KOPT-K1 (cell line): ENCODE data around the gene DNAH7.

Experiments used
- H3K27ac ChIP-seq: fragments of 200-600 bp; sonication (generic); 2 replicates; pipeline ENCODE4 v1.5.1; 2016; ENCODE audit warnings: antibody characterized with exemption, mild to moderate bottlenecking, low read depth, low read length; ENCODE audit not compliant: poor library complexity, severe bottlenecking
- H3K36me3 ChIP-seq: fragments of 200-600 bp; sonication (generic); 2 replicates; pipeline ENCODE4 v1.5.1; 2017; ENCODE audit warnings: antibody characterized with exemption, mild to moderate bottlenecking, low read length, moderate library complexity; ENCODE audit not compliant: insufficient read depth
- H3K9me3 ChIP-seq: fragments of 200-600 bp; sonication (generic); 2 replicates; pipeline ENCODE4 v1.5.1; 2017; ENCODE audit warnings: antibody characterized with exemption, low read length, mild to moderate bottlenecking; ENCODE audit not compliant: insufficient read depth, poor library complexity, severe bottlenecking

Gene DNAH7

DNA sequence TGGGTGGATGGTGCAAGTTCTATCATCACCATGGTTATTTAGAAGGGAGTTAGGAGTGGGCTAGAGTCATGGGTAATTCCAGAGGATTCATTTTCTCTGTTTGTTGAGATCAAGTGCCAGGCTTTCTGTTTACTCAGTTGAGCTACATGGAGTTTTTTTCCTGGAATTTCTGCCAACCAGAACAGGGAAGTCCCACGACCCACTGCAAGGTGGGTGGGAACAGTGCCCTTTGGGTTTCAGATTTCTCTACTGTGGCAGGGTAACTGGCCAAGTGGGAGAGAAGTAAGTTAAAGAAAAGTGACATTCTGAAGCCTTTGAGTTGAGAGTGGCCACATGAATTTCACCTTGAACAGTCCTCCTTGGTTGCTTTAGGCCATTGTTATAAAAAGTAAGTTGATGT is 272.8 kb downstream of the DNAH7 start:
- no peaks in the 10 kb centered on the region for H3K36me3 ChIP-seq
- no peak overlapping the region for H3K27ac ChIP-seq
- H3K9me3 ChIP-seq: peaks cover 4% of the 10 kb centered on the region

DNA sequence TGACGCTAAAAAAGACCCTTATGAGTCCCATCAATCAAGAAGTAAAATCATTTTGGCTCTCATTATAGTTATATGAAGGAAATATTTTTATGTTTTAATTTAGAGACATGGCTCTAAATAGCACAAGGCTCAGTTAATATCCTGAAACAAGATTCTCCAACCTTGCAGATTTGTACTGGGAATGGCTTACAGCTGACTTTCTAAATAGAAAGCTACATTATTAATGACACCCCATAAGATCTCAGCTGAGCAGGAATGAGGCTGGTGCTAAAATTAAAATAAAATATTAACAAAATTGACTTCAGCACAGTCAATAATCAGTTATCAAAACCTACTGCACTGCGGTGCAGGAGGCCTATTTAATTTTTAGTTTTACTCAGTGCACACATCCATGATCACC is 274.8 kb downstream of the DNAH7 start:
- Histone ChIP-seq H3K27ac (no peak overlapping the region), H3K36me3 (no peaks in the 10 kb centered on the region), H3K9me3 (peaks cover 4% of the 10 kb centered on the region)

- Histone ChIP-seq H3K27ac (no peak overlapping the region), H3K36me3 (no peaks in the 10 kb centered on the region), H3K9me3 (no peaks in the 10 kb centered on the region)
Observed at GRCh38 chr2:195782156-195782555, 286.5 kb downstream of the DNAH7 start.

DNA sequence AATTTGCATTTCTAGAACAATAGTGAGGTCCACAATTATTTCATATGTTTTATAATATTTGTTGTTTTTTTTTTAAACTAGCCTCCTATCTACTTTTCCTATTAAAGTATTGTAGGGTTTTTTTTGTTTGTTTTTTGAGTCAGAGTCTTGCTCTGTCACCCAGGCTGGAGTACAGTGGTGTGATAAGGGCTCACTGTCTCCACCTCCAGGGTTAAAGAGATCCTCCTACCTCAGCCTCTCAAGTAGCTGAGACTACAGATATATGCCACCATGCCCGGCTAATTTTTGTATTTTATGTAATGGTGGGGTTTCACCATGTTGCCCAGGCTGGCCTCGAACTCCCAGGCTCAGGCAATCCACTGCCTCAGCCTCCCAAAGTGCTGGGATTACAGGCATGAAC is 289.1 kb downstream of the DNAH7 start:
- Histone ChIP-seq H3K9me3 (no peaks in the 10 kb centered on the region), H3K27ac (no peak overlapping the region)

DNA sequence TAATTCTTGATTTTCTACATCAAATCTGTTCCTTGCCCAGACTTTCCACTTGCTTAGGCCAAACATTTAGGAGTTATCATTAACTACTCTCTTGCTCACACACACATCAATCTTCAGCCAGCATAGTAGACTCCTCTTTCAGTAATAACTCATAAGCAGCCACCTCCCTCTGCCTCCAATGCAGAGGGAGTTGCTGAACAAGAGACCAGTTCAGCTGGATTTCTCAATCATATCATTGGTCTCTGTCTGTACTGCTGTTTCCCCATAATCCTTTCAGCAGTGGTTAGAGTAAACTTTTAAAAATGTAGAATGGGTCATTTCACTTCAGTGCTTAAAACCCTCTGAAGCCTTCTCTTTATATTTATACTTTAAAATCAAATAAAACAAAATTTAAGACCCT is 298.7 kb downstream of the DNAH7 start:
- Histone ChIP-seq H3K36me3 (no peaks in the 10 kb centered on the region), H3K9me3 (no peaks in the 10 kb centered on the region), H3K27ac (no peak overlapping the region)

More for the DNA sequence above, 289.1 kb downstream of the DNAH7 start:
- no peaks in the 10 kb centered on the region for H3K36me3 ChIP-seq

- Histone ChIP-seq H3K9me3 (no peaks in the 10 kb centered on the region), H3K27ac (no peak overlapping the region), H3K36me3 (no peaks in the 10 kb centered on the region)
Observed at GRCh38 chr2:195768431-195768830, 300.2 kb downstream of the DNAH7 start.

- H3K9me3 ChIP-seq: no peaks in the 10 kb centered on the region
Observed at GRCh38 chr2:195766691-195767090, 301.9 kb downstream of the DNAH7 start.

GRCh38 chr2:195763866-195764265 is 304.8 kb downstream of the DNAH7 start:
- Histone ChIP-seq H3K27ac (no peak overlapping the region), H3K9me3 (no peaks in the 10 kb centered on the region), H3K36me3 (no peaks in the 10 kb centered on the region)

More at GRCh38 chr2:195766691-195767090, 301.9 kb downstream of the DNAH7 start:
- Histone ChIP-seq H3K27ac (no peak overlapping the region), H3K36me3 (no peaks in the 10 kb centered on the region)

DNA sequence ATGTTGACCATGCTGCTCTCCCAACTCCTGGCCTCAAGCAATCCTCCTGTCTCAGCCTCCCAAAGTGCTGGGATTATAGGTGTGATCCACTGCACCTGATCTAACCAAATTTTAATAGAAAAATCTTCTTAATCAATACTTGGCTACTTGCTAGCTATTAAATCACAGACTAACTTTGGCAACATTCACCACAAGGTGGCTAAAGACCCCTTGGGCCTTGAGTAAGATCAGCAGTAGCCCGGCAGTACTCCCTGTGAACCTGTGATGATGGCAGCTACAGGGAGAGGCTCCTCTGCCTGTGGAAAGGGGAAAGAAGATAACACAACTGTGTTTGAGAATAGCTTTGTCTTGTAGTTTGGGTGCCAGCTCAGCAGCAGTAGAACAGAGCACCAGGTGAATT is 308.8 kb downstream of the DNAH7 start:
- no peaks in the 10 kb centered on the region for H3K9me3 ChIP-seq
- H3K36me3 ChIP-seq: no peaks in the 10 kb centered on the region
- H3K27ac ChIP-seq: no peak overlapping the region

GRCh38 chr2:195758846-195759245 is 309.8 kb downstream of the DNAH7 start:
- no peaks in the 10 kb centered on the region for H3K9me3 ChIP-seq

GRCh38 chr2:195756218-195756942 is 312.3 kb downstream of the DNAH7 start:
- H3K27ac ChIP-seq: no peak overlapping the region
- no peaks in the 10 kb centered on the region for H3K36me3 ChIP-seq
- H3K9me3 ChIP-seq: no peaks in the 10 kb centered on the region

More at GRCh38 chr2:195758846-195759245, 309.8 kb downstream of the DNAH7 start:
- Histone ChIP-seq H3K36me3 (no peaks in the 10 kb centered on the region), H3K27ac (no peak overlapping the region)

- Histone ChIP-seq H3K9me3 (peaks cover 7% of the 10 kb centered on the region), H3K36me3 (peaks cover 6% of the 10 kb centered on the region), H3K27ac (no peak overlapping the region)
Observed at GRCh38 chr2:195741191-195741590, 327.4 kb downstream of the DNAH7 start.

DNA sequence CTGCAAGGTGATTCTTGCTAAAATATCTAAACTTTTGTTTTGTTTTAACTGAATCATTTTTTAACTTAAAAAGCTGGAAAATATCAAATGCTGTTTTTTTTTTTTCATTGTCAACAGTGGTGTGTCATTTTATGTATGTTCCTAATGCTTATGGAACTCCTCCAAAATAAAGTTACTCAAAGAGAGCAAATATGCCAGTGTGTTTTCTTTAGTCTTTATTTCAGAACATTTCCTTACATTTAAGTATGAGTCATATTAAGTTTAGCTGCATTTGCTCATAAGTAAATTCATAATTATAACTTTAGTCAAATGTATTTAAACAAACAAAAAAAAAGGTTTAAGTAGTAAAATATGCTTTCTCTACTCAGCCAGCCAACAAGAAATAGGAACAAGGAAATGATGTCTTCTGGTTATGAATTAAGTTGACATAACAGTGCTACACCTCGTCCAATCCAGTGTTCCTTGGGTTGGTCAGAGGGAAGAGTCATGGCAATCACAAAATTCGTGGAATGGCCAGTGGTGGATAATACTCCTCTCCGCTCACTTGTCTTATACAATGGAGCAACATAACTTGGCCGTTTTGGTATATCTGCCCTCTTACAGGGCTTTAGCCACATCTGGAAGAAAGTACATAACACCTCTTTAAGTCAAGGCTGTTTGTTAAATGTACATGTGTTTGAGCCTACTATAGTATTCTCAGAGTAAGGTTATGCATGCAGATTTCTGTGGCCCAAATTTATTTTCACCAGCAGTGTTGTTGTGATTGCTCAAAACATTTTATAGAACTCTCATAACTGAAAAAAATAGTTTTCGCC is 330.9 kb downstream of the DNAH7 start:
- H3K9me3 ChIP-seq: no peaks in the 10 kb centered on the region
- no peak overlapping the region for H3K27ac ChIP-seq
- peaks cover 15% of the 10 kb centered on the region for H3K36me3 ChIP-seq

- Histone ChIP-seq H3K9me3 (no peaks in the 10 kb centered on the region), H3K27ac (no peak overlapping the region), H3K36me3 (peaks cover 38% of the 10 kb centered on the region)
Observed at GRCh38 chr2:195735347-195735746, 333.3 kb downstream of the DNAH7 start.

DNA sequence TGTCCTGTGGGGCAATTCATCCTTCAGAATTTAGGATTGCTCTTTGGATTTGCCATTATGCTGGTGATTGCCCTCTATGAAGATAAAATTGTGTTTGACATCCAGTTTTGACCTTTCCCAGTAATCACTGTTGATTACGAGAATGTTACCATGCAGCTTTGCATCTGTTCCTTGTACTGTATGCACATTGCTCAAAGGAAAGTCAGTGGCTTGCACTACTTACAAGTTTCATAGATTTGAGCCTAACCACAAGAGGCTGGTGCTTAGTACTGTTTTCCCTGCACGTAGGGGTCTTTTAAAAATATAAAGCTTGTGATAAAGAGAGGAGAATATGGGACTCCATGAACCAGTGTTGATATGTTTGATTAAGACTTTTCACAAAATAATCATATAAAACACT is 333.7 kb downstream of the DNAH7 start:
- no peaks in the 10 kb centered on the region for H3K9me3 ChIP-seq
- no peak overlapping the region for H3K27ac ChIP-seq
- H3K36me3 ChIP-seq: peaks cover 38% of the 10 kb centered on the region
